Lung (tissue), 16 donors: ENCODE measurements around the gene STK24. TPM values are rescaled to one million over a fixed set of nuclear protein-coding genes. Genes with fewer than 3 reads are reported as not detected.
"Not testable (repeated sequence)": the region's sequence is repeated elsewhere in the genome, so short reads cannot be mapped to it uniquely, and the experiment has no call there.

Source experiments
- ATAC-seq: fragments of 200-7000 bp; cut with Tn5 transposase; one replicate; pipeline ENCODE4 v1.9.1; 2020; ENCODE audit warnings: moderate number of reproducible peaks; ENCODE audit not compliant: insufficient read depth, low FRiP score
- DNase-seq, 3 donors: peaks; one replicate each; pipeline ENCODE4 v3.0.0-alpha.2; 2013 to 2017
- H3K27ac ChIP-seq, 2 donors: one replicate each; pipeline ENCODE4 v1.5.1; 2013; ENCODE audit warnings: mild to moderate bottlenecking in 2 of 2, moderate library complexity in 2 of 2, control low read depth in 1 of 2, inconsistent platforms in 1 of 2, low read depth in 1 of 2, low read length in 1 of 2
- H3K27me3 ChIP-seq, 3 donors: one replicate each; pipeline ENCODE4 v1.5.1; 2013; ENCODE audit warnings: low read length in 2 of 3; ENCODE audit not compliant: control insufficient read depth in 3 of 3, insufficient read depth in 3 of 3
- H3K36me3 ChIP-seq, 4 donors: one replicate each; pipeline ENCODE4 v1.5.1; 2013; ENCODE audit warnings: low read length in 4 of 4, mild to moderate bottlenecking in 1 of 4, moderate library complexity in 1 of 4; ENCODE audit not compliant: control insufficient read depth in 4 of 4, insufficient read depth in 4 of 4
- H3K4me1 ChIP-seq, 5 donors: one replicate each; pipeline ENCODE4 v1.5.1; 2013; ENCODE audit warnings: low read length in 5 of 5, mild to moderate bottlenecking in 2 of 5, moderate library complexity in 1 of 5; ENCODE audit not compliant: control insufficient read depth in 5 of 5, insufficient read depth in 5 of 5
- H3K4me3 ChIP-seq: one replicate; pipeline ENCODE4 v1.5.1; 2013; ENCODE audit warnings: mild to moderate bottlenecking, control low read depth, moderate library complexity
- H3K9ac ChIP-seq, 2 donors: one replicate each; pipeline ENCODE4 v1.5.1; 2013; ENCODE audit warnings: low read length in 2 of 2, control low read depth in 1 of 2; ENCODE audit not compliant: insufficient read depth in 1 of 2
- H3K9me3 ChIP-seq, 4 donors: one replicate each; pipeline ENCODE4 v1.5.1; 2013; ENCODE audit warnings: low read length in 3 of 4, mild to moderate bottlenecking in 1 of 4, moderate library complexity in 1 of 4; ENCODE audit not compliant: control insufficient read depth in 4 of 4, insufficient read depth in 3 of 4
- WGBS, 2 donors: extraction: QIAGEN DNeasy Blood & Tissue Kit; methylation state at CpG; one replicate each; pipeline ENCODE4 v1.1.7; 2013; 5-methylcytosine and 5-hydroxymethylcytosine counted together
- long read RNA-seq, 5 donors: transcript quantifications; one replicate each; lab custom pipeline, GENCODE V29; 2026
- polyA plus RNA-seq, 2 donors: library from polyadenylated mRNA; stranded (reverse); fragments of 200-250 nt; gene quantifications; one replicate each; pipeline ENCODE4 v1.2.1, GENCODE V29; 2013
- total RNA-seq, 2 donors: library from RNA; depleted of rRNA in 1 of 2; stranded (reverse); fragments of >200 nt in 1 of 2; gene quantifications; one replicate each; pipeline ENCODE4 v1.2.1, GENCODE V29; 2014 to 2021
- TF ChIP-seq, protein P1 (sequence below): IDR thresholded peaks from 2 replicates; pipeline ENCODE4 v1.5.1; 2012; ENCODE audit warnings: mild to moderate bottlenecking; ENCODE audit errors: control extremely low read depth, extremely low read depth
- donor health status: control.
- donor health status: control.
- donor health status: Bipolar disorder and iron deficiency.
- donor health status: healthy.
- donor health status: DM: yes; HTN: yes; CAD: no.

STK24 gene
- 100 to 1,000 TPM in 1 of 2 donors, 10 to 100 TPM in 1; 75.8 to 102 TPM for total RNA-seq
- polyA plus RNA-seq = 10 to 100 TPM; 38.0 to 53.2 TPM
- long read RNA-seq, donor 1, full-length matches to known transcripts = 24 of 24 reads
- long read RNA-seq, donor 1, partial matches to known transcripts = 0 of 24 reads
- long read RNA-seq, donor 1, other reads (novel, unspliced or antisense) = 0 of 24 reads
- long read RNA-seq, donor 2, full-length matches to known transcripts = 1 of 1 reads
- long read RNA-seq, donor 2, partial matches to known transcripts = 0 of 1 reads
- long read RNA-seq, donor 2, other reads (novel, unspliced or antisense) = 0 of 1 reads
- long read RNA-seq, donor 3, full-length matches to known transcripts = 8 of 28 reads
- long read RNA-seq, donor 3, partial matches to known transcripts = 20 of 28 reads
- long read RNA-seq, donor 3, other reads (novel, unspliced or antisense) = 0 of 28 reads
- long read RNA-seq, donor 4, full-length matches to known transcripts = 4 of 9 reads
- long read RNA-seq, donor 4, partial matches to known transcripts = 5 of 9 reads
- long read RNA-seq, donor 4, other reads (novel, unspliced or antisense) = 0 of 9 reads
- long read RNA-seq, donor 5, full-length matches to known transcripts = 23 of 30 reads
- long read RNA-seq, donor 5, partial matches to known transcripts = 7 of 30 reads
- long read RNA-seq, donor 5, other reads (novel, unspliced or antisense) = 0 of 30 reads

DNA sequence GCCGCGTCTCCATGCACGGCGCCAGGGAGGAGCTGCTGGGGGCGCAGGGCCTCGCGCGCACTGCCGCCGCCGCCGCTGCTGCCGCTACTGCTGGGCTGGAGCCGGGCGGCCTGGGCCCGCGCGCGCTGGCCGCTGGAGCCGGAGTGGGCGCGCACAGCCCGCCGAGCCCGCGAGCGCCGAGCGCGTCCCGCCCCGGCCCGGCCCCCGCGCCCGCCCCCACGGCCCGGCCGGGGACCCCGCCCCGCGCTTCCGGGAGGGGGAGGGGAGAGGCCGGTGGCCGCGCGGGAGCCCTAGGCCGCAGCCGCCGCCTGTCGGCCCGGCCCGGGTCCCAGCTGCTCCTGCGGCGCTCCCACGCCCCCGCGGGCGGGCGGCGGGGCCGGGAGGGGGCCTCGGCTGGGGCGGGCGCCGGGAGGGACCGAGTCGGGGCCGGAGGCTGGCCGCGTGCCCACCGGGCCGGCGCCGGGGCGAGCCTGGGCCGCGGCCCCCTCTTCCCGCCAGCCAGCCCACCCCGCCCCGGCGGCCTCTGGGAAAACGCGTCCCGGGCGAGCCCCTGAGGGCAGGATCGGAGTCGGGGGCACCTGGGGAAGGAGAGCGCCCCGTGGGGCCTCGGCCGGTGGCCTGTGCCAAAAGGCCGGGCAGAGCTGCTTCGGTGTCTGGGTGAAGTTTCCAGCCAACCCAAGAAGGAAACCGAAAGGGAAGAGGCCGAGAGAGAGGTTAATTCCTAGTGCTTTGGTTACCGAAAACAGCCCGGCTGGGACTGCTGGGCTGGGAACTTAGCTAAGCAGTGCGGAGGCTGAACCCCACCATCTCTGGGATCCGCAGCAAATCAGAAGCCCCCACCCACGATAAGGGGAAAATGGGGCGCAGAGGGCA, at the start of gene STK24:
Gene STK24, minus strand, starts transcription at position 145 of the 873 bp plus-strand sequence. CDS start 321 bp downstream, outside the sequence.
- Histone ChIP-seq H3K27me3 (no peaks in the 10 kb centered on the region), H3K4me3 (peak within 1 kb of the TSS; percentile 94), H3K9ac (peak within 1 kb of the TSS; percentile 76 to 95), H3K27ac (peak within 1 kb of the TSS; percentile 98 to 100), H3K9me3 (no peaks in the 10 kb centered on the region), H3K36me3 (no peaks in the 10 kb centered on the region), H3K4me1 (peaks cover 3 to 50% (median 16%) of the 10 kb centered on the region in 5 donors)
- WGBS, 2 donors = 0 to 1% methylated on average over 28 to 103 of the region's 103 CpGs
- DNase-seq (peak; percentile 81 to 89 (median 84)), ATAC-seq (peak; percentile 89)
- TF ChIP-seq, protein P1, sequence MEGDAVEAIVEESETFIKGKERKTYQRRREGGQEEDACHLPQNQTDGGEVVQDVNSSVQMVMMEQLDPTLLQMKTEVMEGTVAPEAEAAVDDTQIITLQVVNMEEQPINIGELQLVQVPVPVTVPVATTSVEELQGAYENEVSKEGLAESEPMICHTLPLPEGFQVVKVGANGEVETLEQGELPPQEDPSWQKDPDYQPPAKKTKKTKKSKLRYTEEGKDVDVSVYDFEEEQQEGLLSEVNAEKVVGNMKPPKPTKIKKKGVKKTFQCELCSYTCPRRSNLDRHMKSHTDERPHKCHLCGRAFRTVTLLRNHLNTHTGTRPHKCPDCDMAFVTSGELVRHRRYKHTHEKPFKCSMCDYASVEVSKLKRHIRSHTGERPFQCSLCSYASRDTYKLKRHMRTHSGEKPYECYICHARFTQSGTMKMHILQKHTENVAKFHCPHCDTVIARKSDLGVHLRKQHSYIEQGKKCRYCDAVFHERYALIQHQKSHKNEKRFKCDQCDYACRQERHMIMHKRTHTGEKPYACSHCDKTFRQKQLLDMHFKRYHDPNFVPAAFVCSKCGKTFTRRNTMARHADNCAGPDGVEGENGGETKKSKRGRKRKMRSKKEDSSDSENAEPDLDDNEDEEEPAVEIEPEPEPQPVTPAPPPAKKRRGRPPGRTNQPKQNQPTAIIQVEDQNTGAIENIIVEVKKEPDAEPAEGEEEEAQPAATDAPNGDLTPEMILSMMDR = no peak

DNA sequence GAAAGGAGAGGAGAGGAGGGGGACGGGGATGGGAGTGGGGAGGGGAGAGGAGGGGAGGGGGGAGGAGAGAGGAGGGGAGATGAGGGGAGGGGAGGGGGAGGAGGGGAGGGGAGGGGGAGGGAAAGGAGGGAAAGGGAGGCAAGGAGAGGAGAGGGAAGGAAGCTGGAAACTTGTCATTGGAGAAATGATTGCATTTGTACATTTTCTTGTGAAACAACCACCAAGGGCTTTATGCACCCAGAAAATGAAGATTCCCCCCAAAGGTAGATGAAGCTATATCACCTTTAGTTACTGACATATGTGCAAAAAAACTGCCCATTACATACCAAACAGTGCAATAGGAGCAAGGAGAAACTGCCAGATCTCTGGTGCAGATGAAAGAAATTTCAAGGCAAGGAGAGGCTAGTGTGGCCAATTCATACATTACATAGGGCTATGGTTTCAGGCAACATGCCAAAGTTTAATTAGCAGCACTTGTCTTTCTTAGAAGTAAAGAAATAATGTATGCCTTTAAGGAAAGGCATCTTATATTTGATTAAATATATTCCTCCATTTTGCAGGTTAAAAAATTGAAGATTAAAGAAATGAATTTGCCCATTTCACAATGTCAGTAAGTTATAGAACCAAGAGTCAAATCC, 49.5 kb upstream of the STK24 start:
- H3K27me3 ChIP-seq = no peaks in the 10 kb centered on the region
- no CpG with 5 or more reads among the region's 1 CpG for WGBS, 2 donors

DNA sequence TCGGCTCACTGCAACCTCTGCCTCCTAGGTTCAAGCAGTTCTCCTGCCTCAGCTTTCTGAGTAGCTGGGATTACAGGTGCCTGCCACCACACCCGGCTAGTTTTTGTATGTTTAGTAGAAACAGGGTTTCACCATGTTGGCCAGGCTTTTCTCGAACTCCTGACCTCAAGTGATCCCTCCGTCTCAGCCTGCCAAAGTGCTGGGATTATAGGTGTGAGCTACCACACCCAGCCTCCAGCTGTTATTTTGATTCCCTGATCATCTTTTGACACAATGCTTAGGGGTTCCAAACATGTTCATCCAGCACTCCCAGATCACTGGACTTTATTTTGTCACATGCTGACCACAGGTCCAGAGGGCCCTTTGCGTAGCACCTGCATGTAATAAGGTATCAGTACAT, 47.7 kb upstream of the STK24 start:
- ATAC-seq, H3K36me3 ChIP-seq: not testable (repeated sequence)

More for the DNA sequence above, 49.5 kb upstream of the STK24 start:
- H3K4me3 ChIP-seq = no peak overlapping the region
- no peaks in the 10 kb centered on the region for H3K4me1 ChIP-seq
- H3K9me3 ChIP-seq = no peaks in the 10 kb centered on the region
- H3K9ac ChIP-seq = no peak overlapping the region
- H3K36me3 ChIP-seq = no peaks in the 10 kb centered on the region
- DNase-seq (peak in 1 of 3 donors; percentile 25), ATAC-seq (no peak)
- H3K27ac ChIP-seq = no peak overlapping the region
- TF ChIP-seq, protein P1 = no peak

More for the DNA sequence above, 47.7 kb upstream of the STK24 start:
- 92 to 97% methylated on average over 5 of the region's 5 CpGs for WGBS, 2 donors
- not testable (repeated sequence) for H3K27me3 ChIP-seq, H3K9ac ChIP-seq, H3K4me1 ChIP-seq, H3K27ac ChIP-seq, DNase-seq, H3K4me3 ChIP-seq, H3K9me3 ChIP-seq
